GM23338 (cell line): ENCODE results near the gene CES2. TPM values are rescaled to one million over a fixed set of nuclear protein-coding genes. Genes with fewer than 3 reads are reported as not detected.

ENCODE experiments used
- ATAC-seq: fragments of 200-7000 bp; cut with Tn5 transposase; 3 replicates; pipeline ENCODE4 v1.9.1; 2020
- DNase-seq: peaks from one replicate; pipeline ENCODE4 v3.0.0-alpha.2; 2015; ENCODE audit warnings: low spot score
- H2AFZ ChIP-seq: fragments of 200-600 bp; sonication (generic); 2 replicates; pipeline ENCODE4 v1.8.0; 2016; ENCODE audit warnings: antibody characterized with exemption, mild to moderate bottlenecking, moderate library complexity
- H3F3A ChIP-seq: fragments of 200-600 bp; sonication (generic); replicated peaks from 2 replicates; pipeline ENCODE4 v1.8.0; 2017; ENCODE audit warnings: antibody characterized with exemption, mixed run types, low read depth
- H3K27ac ChIP-seq: fragments of 200-600 bp; sonication (generic); 2 replicates; pipeline ENCODE4 v1.6.1; 2016; ENCODE audit warnings: low read depth
- H3K27me3 ChIP-seq: fragments of 200-600 bp; sonication (generic); 2 replicates; pipeline ENCODE4 v1.8.0; 2016; ENCODE audit warnings: mild to moderate bottlenecking, mixed run types, moderate library complexity; ENCODE audit not compliant: insufficient read depth
- H3K36me3 ChIP-seq: fragments of 200-600 bp; sonication (generic); 2 replicates; pipeline ENCODE4 v1.8.0; 2016; ENCODE audit warnings: mild to moderate bottlenecking; ENCODE audit not compliant: insufficient read depth
- H3K4me1 ChIP-seq: fragments of 200-600 bp; sonication (generic); 2 replicates; pipeline ENCODE4 v1.8.0; 2016; ENCODE audit warnings: mild to moderate bottlenecking, moderate library complexity; ENCODE audit not compliant: insufficient read depth
- H3K4me2 ChIP-seq: fragments of 200-600 bp; sonication (generic); 2 replicates; pipeline ENCODE4 v1.7.1; 2017; ENCODE audit warnings: mixed run types
- H3K4me3 ChIP-seq: fragments of 200-600 bp; sonication (generic); 2 replicates; pipeline ENCODE4 v1.6.1; 2016; ENCODE audit warnings: mixed run types
- H3K79me2 ChIP-seq: fragments of 200-600 bp; sonication (generic); replicated peaks from 2 replicates; pipeline ENCODE4 v1.8.0; 2017; ENCODE audit warnings: mild to moderate bottlenecking; ENCODE audit not compliant: insufficient read depth
- H3K9me2 ChIP-seq: fragments of 200-600 bp; sonication (generic); 2 replicates; pipeline ENCODE4 v1.8.0; 2017; ENCODE audit not compliant: insufficient read depth
- H4K20me1 ChIP-seq: fragments of 200-600 bp; sonication (generic); replicated peaks from 2 replicates; pipeline ENCODE4 v1.8.0; 2017; ENCODE audit warnings: mild to moderate bottlenecking; ENCODE audit not compliant: insufficient read depth
- H3K27ac Mint-ChIP-seq: 2 replicates; pipeline ENCODE4 v1.8.0; 2020; ENCODE audit warnings: inconsistent platforms, mild to moderate bottlenecking, moderate library complexity, mixed read lengths
- H3K27me3 Mint-ChIP-seq: 3 replicates; pipeline ENCODE4 v1.8.0; 2022; ENCODE audit warnings: low read depth, mild to moderate bottlenecking, moderate library complexity, mixed read lengths, inconsistent platforms; ENCODE audit not compliant: insufficient read depth, poor library complexity
- H3K36me3 Mint-ChIP-seq: 3 replicates; pipeline ENCODE4 v1.8.0; 2021; ENCODE audit warnings: low read depth, mild to moderate bottlenecking, inconsistent platforms, moderate library complexity, mixed read lengths
- H3K4me1 Mint-ChIP-seq: 3 replicates; pipeline ENCODE4 v1.8.0; 2020; ENCODE audit warnings: mild to moderate bottlenecking, inconsistent platforms, mixed read lengths
- H3K4me3 Mint-ChIP-seq: 3 replicates; pipeline ENCODE4 v1.8.0; 2021; ENCODE audit warnings: moderate library complexity, mild to moderate bottlenecking, inconsistent platforms, mixed read lengths
- H3K9me3 Mint-ChIP-seq: 3 replicates; pipeline ENCODE4 v1.8.0; 2020; ENCODE audit warnings: moderate library complexity, mild to moderate bottlenecking, inconsistent platforms, mixed read lengths
- CREB1 ChIP-seq: fragments of 250-450 bp; sonication (Bioruptor Pico); IDR thresholded peaks from 2 replicates; pipeline ENCODE4 v1.5.0; 2020; ENCODE audit warnings: low read depth, mild to moderate bottlenecking, moderate library complexity
- EZH2 ChIP-seq: fragments of 200-600 bp; sonication (generic); IDR thresholded peaks from one replicate; pipeline ENCODE4 v1.8.0; 2017; ENCODE audit warnings: antibody characterized with exemption, mild to moderate bottlenecking, low read depth; ENCODE audit not compliant: unreplicated experiment
- JUNB ChIP-seq: IDR thresholded peaks from one replicate; pipeline ENCODE4 v1.6.1; 2016; ENCODE audit warnings: antibody characterized with exemption; ENCODE audit not compliant: unreplicated experiment
- ZNF331 ChIP-seq: fragments of 250-450 bp; sonication (Bioruptor Pico); IDR thresholded peaks from 2 replicates; pipeline ENCODE4 v1.5.0; 2020; ENCODE audit warnings: low read depth, mild to moderate bottlenecking, moderate library complexity
- polyA plus RNA-seq: library from polyadenylated mRNA; unstranded; fragments of >200 nt; fragmentation: Nextera tagmentation; extraction: Ambion mirVana; gene quantifications from 2 replicates; pipeline ENCODE4 v1.2.1, GENCODE V29; 2016
- total RNA-seq: library from RNA; depleted of rRNA; stranded (reverse); fragments of >200 nt; shearing (Covaris generic); gene quantifications from 2 replicates; pipeline ENCODE4 v1.2.3, GENCODE V29; 2014
- TF ChIP-seq, protein P1 (sequence below): IDR thresholded peaks from one replicate; pipeline ENCODE4 v1.6.1; 2018; ENCODE audit warnings: antibody characterized with exemption; ENCODE audit not compliant: unreplicated experiment
- TF ChIP-seq, protein P2 (sequence below): IDR thresholded peaks from 2 replicates; pipeline ENCODE4 v1.6.1; 2016; ENCODE audit warnings: antibody characterized with exemption
- TF ChIP-seq, protein P3 (sequence below), 2 experiments: fragments of 200-600 bp in 1 of 2; sonication (generic) in 1 of 2; conservative IDR thresholded peaks; 2 replicates each; pipeline versions ENCODE4 v1.5.1 to v1.6.1; 2016 to 2017; ENCODE audit warnings: antibody characterized with exemption in 2 of 2, low read depth in 2 of 2, mild to moderate bottlenecking in 2 of 2, moderate library complexity in 1 of 2
- TF ChIP-seq, protein P4 (sequence below): fragments of 250-450 bp; sonication (Bioruptor Pico); IDR thresholded peaks from 2 replicates; pipeline ENCODE4 v1.5.0; 2020; ENCODE audit warnings: mild to moderate bottlenecking, moderate library complexity

Gene CES2
- total and polyA plus RNA-seq, 2 experiments from 2014 or later: 5.0 to 9.3 TPM

DNA sequence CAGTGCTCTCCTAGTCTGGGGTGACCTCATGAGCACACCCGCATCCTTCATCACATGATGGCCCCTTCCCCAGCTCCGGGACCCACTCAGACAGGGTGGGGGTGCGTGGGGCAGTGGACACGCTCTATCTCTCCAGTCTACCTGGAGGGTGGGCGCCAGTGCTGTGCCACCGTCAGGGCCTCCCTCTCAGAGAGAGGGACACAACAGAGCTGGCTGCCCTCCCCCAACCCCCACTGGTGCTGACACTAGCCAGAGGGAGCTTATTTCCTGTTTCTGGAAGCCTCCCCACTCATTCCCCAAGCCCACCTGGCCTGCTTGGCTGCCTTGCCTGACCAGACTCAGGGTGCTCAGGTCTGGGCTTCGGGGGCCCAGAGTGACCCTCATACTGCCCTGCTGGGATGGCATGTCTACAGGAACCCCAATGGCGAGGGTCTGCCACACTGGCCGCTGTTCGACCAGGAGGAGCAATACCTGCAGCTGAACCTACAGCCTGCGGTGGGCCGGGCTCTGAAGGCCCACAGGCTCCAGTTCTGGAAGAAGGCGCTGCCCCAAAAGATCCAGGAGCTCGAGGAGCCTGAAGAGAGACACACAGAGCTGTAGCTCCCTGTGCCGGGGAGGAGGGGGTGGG lies 8.2 kb downstream of the CES2 start:
- Histone ChIP-seq H3K4me3 (no peak overlapping the region), H3K4me2 (no peak overlapping the region), H3K9me2 (no peaks in the 10 kb centered on the region), H3K27me3 (peaks cover 13% of the 10 kb centered on the region), H2AFZ (no peak overlapping the region), H4K20me1 (no peaks in the 10 kb centered on the region), H3K4me1 (peaks cover 3% of the 10 kb centered on the region; the same call in 1 of the 2 replicates), H3K36me3 (no peaks in the 10 kb centered on the region), H3K27ac (no peak overlapping the region), H3F3A (no peaks in the 10 kb centered on the region), H3K79me2 (no peaks in the 10 kb centered on the region)
- Mint-ChIP-seq H3K36me3 (peaks cover 19% of the 10 kb centered on the region), H3K27me3 (peaks cover 17% of the 10 kb centered on the region), H3K4me3 (no peak overlapping the region), H3K9me3 (no peaks in the 10 kb centered on the region), H3K4me1 (no peaks in the 10 kb centered on the region; the same call in 2 of the 3 replicates), H3K27ac (no peak overlapping the region)
- TF ChIP-seq EZH2: no peak
- TF ChIP-seq, protein P1, sequence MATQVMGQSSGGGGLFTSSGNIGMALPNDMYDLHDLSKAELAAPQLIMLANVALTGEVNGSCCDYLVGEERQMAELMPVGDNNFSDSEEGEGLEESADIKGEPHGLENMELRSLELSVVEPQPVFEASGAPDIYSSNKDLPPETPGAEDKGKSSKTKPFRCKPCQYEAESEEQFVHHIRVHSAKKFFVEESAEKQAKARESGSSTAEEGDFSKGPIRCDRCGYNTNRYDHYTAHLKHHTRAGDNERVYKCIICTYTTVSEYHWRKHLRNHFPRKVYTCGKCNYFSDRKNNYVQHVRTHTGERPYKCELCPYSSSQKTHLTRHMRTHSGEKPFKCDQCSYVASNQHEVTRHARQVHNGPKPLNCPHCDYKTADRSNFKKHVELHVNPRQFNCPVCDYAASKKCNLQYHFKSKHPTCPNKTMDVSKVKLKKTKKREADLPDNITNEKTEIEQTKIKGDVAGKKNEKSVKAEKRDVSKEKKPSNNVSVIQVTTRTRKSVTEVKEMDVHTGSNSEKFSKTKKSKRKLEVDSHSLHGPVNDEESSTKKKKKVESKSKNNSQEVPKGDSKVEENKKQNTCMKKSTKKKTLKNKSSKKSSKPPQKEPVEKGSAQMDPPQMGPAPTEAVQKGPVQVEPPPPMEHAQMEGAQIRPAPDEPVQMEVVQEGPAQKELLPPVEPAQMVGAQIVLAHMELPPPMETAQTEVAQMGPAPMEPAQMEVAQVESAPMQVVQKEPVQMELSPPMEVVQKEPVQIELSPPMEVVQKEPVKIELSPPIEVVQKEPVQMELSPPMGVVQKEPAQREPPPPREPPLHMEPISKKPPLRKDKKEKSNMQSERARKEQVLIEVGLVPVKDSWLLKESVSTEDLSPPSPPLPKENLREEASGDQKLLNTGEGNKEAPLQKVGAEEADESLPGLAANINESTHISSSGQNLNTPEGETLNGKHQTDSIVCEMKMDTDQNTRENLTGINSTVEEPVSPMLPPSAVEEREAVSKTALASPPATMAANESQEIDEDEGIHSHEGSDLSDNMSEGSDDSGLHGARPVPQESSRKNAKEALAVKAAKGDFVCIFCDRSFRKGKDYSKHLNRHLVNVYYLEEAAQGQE: no peak
- TF ChIP-seq, protein P2, sequence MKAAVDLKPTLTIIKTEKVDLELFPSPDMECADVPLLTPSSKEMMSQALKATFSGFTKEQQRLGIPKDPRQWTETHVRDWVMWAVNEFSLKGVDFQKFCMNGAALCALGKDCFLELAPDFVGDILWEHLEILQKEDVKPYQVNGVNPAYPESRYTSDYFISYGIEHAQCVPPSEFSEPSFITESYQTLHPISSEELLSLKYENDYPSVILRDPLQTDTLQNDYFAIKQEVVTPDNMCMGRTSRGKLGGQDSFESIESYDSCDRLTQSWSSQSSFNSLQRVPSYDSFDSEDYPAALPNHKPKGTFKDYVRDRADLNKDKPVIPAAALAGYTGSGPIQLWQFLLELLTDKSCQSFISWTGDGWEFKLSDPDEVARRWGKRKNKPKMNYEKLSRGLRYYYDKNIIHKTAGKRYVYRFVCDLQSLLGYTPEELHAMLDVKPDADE: no peak
- no peak for TF ChIP-seq JUNB
- no peak for DNase-seq
- ATAC-seq: no peak

DNA sequence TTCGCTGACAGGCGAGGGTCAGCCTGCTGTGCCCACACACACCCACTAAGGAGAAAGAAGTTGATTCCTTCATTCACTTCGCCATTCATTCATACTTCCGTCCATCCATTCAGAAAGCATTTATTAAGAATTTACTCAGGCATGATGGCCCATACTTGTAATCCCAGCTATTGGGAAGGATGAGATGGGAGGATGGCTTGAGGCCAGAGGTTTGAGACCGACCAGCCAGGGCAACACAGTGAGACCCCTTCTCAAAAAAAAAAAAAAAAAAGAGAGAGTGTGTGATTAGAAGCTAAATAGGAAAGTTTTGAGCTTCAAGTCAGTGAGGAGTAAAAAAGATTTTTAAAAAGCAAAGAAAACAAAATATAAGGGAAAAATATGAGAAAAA lies 8.7 kb downstream of the CES2 start:
- Mint-ChIP-seq H3K27ac (no peak overlapping the region), H3K4me3 (no peak overlapping the region), H3K36me3 (peaks cover 19% of the 10 kb centered on the region), H3K9me3 (no peaks in the 10 kb centered on the region), H3K4me1 (no peaks in the 10 kb centered on the region; the same call in 2 of the 3 replicates), H3K27me3 (peaks cover 22% of the 10 kb centered on the region)
- ATAC-seq (no peak), DNase-seq (no peak)
- Histone ChIP-seq H3F3A (no peaks in the 10 kb centered on the region), H3K4me3 (no peak overlapping the region), H2AFZ (no peak overlapping the region), H3K27ac (no peak overlapping the region), H3K36me3 (no peaks in the 10 kb centered on the region), H3K4me2 (no peak overlapping the region), H3K9me2 (no peaks in the 10 kb centered on the region), H3K27me3 (peaks cover 19% of the 10 kb centered on the region), H3K79me2 (no peaks in the 10 kb centered on the region), H4K20me1 (no peaks in the 10 kb centered on the region), H3K4me1 (peaks cover 3% of the 10 kb centered on the region; the same call in 1 of the 2 replicates)
- TF ChIP-seq ZNF331 (CRISPR knock-in tag) (no peak), CREB1 (CRISPR knock-in tag) (no peak), JUNB (no peak), EZH2 (no peak)
- TF ChIP-seq, protein P3, sequence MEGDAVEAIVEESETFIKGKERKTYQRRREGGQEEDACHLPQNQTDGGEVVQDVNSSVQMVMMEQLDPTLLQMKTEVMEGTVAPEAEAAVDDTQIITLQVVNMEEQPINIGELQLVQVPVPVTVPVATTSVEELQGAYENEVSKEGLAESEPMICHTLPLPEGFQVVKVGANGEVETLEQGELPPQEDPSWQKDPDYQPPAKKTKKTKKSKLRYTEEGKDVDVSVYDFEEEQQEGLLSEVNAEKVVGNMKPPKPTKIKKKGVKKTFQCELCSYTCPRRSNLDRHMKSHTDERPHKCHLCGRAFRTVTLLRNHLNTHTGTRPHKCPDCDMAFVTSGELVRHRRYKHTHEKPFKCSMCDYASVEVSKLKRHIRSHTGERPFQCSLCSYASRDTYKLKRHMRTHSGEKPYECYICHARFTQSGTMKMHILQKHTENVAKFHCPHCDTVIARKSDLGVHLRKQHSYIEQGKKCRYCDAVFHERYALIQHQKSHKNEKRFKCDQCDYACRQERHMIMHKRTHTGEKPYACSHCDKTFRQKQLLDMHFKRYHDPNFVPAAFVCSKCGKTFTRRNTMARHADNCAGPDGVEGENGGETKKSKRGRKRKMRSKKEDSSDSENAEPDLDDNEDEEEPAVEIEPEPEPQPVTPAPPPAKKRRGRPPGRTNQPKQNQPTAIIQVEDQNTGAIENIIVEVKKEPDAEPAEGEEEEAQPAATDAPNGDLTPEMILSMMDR (conservative IDR thresholded peaks at IDR 0.05; ENCODE audit: low read depth in 2 of 2): no peak
- TF ChIP-seq, protein P4, sequence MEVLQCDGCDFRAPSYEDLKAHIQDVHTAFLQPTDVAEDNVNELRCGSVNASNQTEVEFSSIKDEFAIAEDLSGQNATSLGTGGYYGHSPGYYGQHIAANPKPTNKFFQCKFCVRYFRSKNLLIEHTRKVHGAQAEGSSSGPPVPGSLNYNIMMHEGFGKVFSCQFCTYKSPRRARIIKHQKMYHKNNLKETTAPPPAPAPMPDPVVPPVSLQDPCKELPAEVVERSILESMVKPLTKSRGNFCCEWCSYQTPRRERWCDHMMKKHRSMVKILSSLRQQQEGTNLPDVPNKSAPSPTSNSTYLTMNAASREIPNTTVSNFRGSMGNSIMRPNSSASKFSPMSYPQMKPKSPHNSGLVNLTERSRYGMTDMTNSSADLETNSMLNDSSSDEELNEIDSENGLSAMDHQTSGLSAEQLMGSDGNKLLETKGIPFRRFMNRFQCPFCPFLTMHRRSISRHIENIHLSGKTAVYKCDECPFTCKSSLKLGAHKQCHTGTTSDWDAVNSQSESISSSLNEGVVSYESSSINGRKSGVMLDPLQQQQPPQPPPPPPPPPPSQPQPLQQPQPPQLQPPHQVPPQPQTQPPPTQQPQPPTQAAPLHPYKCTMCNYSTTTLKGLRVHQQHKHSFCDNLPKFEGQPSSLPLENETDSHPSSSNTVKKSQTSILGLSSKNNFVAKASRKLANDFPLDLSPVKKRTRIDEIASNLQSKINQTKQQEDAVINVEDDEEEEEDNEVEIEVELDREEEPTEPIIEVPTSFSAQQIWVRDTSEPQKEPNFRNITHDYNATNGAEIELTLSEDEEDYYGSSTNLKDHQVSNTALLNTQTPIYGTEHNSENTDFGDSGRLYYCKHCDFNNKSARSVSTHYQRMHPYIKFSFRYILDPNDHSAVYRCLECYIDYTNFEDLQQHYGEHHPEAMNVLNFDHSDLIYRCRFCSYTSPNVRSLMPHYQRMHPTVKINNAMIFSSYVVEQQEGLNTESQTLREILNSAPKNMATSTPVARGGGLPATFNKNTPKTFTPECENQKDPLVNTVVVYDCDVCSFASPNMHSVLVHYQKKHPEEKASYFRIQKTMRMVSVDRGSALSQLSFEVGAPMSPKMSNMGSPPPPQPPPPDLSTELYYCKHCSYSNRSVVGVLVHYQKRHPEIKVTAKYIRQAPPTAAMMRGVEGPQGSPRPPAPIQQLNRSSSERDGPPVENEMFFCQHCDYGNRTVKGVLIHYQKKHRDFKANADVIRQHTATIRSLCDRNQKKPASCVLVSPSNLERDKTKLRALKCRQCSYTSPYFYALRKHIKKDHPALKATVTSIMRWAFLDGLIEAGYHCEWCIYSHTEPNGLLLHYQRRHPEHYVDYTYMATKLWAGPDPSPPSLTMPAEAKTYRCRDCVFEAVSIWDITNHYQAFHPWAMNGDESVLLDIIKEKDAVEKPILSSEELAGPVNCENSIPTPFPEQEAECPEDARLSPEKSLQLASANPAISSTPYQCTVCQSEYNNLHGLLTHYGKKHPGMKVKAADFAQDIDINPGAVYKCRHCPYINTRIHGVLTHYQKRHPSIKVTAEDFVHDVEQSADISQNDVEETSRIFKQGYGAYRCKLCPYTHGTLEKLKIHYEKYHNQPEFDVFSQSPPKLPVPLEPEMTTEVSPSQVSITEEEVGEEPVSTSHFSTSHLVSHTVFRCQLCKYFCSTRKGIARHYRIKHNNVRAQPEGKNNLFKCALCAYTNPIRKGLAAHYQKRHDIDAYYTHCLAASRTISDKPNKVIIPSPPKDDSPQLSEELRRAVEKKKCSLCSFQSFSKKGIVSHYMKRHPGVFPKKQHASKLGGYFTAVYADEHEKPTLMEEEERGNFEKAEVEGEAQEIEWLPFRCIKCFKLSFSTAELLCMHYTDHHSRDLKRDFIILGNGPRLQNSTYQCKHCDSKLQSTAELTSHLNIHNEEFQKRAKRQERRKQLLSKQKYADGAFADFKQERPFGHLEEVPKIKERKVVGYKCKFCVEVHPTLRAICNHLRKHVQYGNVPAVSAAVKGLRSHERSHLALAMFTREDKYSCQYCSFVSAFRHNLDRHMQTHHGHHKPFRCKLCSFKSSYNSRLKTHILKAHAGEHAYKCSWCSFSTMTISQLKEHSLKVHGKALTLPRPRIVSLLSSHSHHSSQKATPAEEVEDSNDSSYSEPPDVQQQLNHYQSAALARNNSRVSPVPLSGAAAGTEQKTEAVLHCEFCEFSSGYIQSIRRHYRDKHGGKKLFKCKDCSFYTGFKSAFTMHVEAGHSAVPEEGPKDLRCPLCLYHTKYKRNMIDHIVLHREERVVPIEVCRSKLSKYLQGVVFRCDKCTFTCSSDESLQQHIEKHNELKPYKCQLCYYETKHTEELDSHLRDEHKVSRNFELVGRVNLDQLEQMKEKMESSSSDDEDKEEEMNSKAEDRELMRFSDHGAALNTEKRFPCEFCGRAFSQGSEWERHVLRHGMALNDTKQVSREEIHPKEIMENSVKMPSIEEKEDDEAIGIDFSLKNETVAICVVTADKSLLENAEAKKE (CRISPR knock-in tag): no peak
